Stimulated activated CD4-positive, alpha-beta T cell treated with anti-CD3 and anti-CD28 coated beads, TNF-alpha, amount 100 ng/mL, for 1 hour (primary cell): ENCODE results near the gene DEPDC5.

ENCODE experiments used
- DNase-seq, 3 donors: peaks; one replicate each; pipeline ENCODE4 v3.0.0-alpha.2; 2020; ENCODE audit warnings: low read depth in 3 of 3, low spot score in 1 of 3

DEPDC5 gene

GRCh38 chr22:31922534-31922933 is 168.7 kb downstream of the DEPDC5 start:
- no peak for DNase-seq

- no peak for DNase-seq
Observed at GRCh38 chr22:31923136-31923535, 169.3 kb downstream of the DEPDC5 start.

GRCh38 chr22:31923747-31924146 is 169.9 kb downstream of the DEPDC5 start:
- DNase-seq = no peak

GRCh38 chr22:31925056-31925455 is 171.2 kb downstream of the DEPDC5 start:
- DNase-seq = no peak

- no peak for DNase-seq
Observed at GRCh38 chr22:31926024-31926423, 172.2 kb downstream of the DEPDC5 start.

- no peak for DNase-seq
Observed at GRCh38 chr22:31926969-31927368, 173.2 kb downstream of the DEPDC5 start.

GRCh38 chr22:31927562-31927961 is 173.7 kb downstream of the DEPDC5 start:
- DNase-seq = no peak

GRCh38 chr22:31929167-31929930 is 175.5 kb downstream of the DEPDC5 start:
- DNase-seq = no peak

- DNase-seq = no peak
Observed at GRCh38 chr22:31932863-31933262, 179.0 kb downstream of the DEPDC5 start.

- no peak for DNase-seq
Observed at GRCh38 chr22:31933406-31933805, 179.6 kb downstream of the DEPDC5 start.

GRCh38 chr22:31933816-31934482 is 180.1 kb downstream of the DEPDC5 start:
- no peak for DNase-seq

GRCh38 chr22:31935961-31936635 is 182.3 kb downstream of the DEPDC5 start:
- DNase-seq = no peak

GRCh38 chr22:31937341-31937740 is 183.5 kb downstream of the DEPDC5 start:
- DNase-seq = no peak

GRCh38 chr22:31938296-31938695 is 184.5 kb downstream of the DEPDC5 start:
- no peak for DNase-seq

GRCh38 chr22:31940506-31940905 is 186.7 kb downstream of the DEPDC5 start:
- DNase-seq = no peak

- no peak for DNase-seq
Observed at GRCh38 chr22:31942091-31942490, 188.3 kb downstream of the DEPDC5 start.

- no peak for DNase-seq
Observed at GRCh38 chr22:31943206-31943977, 189.6 kb downstream of the DEPDC5 start.

GRCh38 chr22:31943978-31944699 is 190.3 kb downstream of the DEPDC5 start, which contains the start of gene YWHAH:
Gene YWHAH, plus strand, starts transcription at chr22:31944535. Its CDS starts 199 bp downstream, at chr22:31944734.
- peak; percentile 66 to 77 (median 73) for DNase-seq

GRCh38 chr22:31944700-31945442 is 191.1 kb downstream of the DEPDC5 start:
- peak in 1 of 3 donors; percentile 23 for DNase-seq

GRCh38 chr22:31945443-31945855 is 191.6 kb downstream of the DEPDC5 start:
- DNase-seq = no peak
